Endothelial cell of umbilical vein (primary cell): Measurements from ENCODE around the gene PTH1R. TPM values are rescaled to one million over a fixed set of nuclear protein-coding genes. Genes with fewer than 3 reads are reported as not detected.

Source experiments
- BruUV-seq: library from RNA; stranded (reverse); fragments of 400-500 nt; replicated peaks from 2 replicates; lab custom pipeline; 2021; lab: Mats Ljungman, UMichigan
- CTCF ChIA-PET: fragments of 300-600, 350-600 bp; sonication (Branson Sonifier 250); formaldehyde crosslinking; loops from one replicate; lab custom pipeline; 2021; ENCODE audit warnings: antibody characterized with exemption, inconsistent platforms; lab: Charles Lee
- POLR2A ChIA-PET: fragments of 300-600, 350-600 bp; sonication (Branson Sonifier 250); formaldehyde crosslinking; loops from one replicate; lab custom pipeline; 2021; ENCODE audit warnings: antibody characterized with exemption, inconsistent platforms; lab: Charles Lee
- DNase-seq: peaks from one replicate; pipeline ENCODE4 v3.0.0-alpha.2; 2011; ENCODE audit warnings: low read depth, low spot score
- FAIRE-seq: peaks from 2 replicates; lab custom pipeline; 2011; peaks lifted over from hg19 to GRCh38; lab: Jason Lieb, UNC
- H2AFZ ChIP-seq: 2 replicates; pipeline ENCODE4 v1.6.0; 2012; ENCODE audit warnings: low read depth, low read length, control low read depth, inconsistent platforms
- H3K27ac ChIP-seq: 2 replicates; pipeline ENCODE4 v1.5.1; 2011; ENCODE audit warnings: low read depth, mild to moderate bottlenecking, control low read depth, low read length, moderate library complexity; ENCODE audit not compliant: insufficient read depth
- H3K27me3 ChIP-seq, 2 experiments: 2 replicates each; pipeline versions ENCODE4 v1.6.0 to v1.6.1; 2011; ENCODE audit warnings: low read length in 2 of 2, mixed read lengths in 1 of 2; ENCODE audit not compliant: control insufficient read depth in 2 of 2, insufficient read depth in 2 of 2
- H3K36me3 ChIP-seq, 2 experiments: 2 replicates in 1 of 2; 3 replicates in 1 of 2; pipeline ENCODE4 v1.5.1; 2011; ENCODE audit warnings: low read length in 2 of 2, mild to moderate bottlenecking in 1 of 2, moderate library complexity in 1 of 2; ENCODE audit not compliant: control insufficient read depth in 2 of 2, insufficient read depth in 2 of 2; ENCODE audit errors: extremely low read depth in 1 of 2
- H3K4me1 ChIP-seq: 3 replicates; pipeline ENCODE4 v1.5.1; 2011; ENCODE audit warnings: mild to moderate bottlenecking, low read length; ENCODE audit not compliant: control insufficient read depth, insufficient read depth; ENCODE audit errors: extremely low read depth
- H3K4me2 ChIP-seq: 2 replicates; pipeline ENCODE4 v1.6.1; 2011; ENCODE audit warnings: low read length, control low read depth, mixed read lengths; ENCODE audit not compliant: insufficient read depth
- H3K4me3 ChIP-seq, 3 experiments: fragments of 200-600 bp in 1 of 3; sonication (generic), shearing (Covaris generic) in 1 of 3; replicated peaks in 1 of 3; 2 replicates each; pipeline ENCODE4 v1.5.1; 2011 to 2016; ENCODE audit warnings: control low read depth in 3 of 3, low read length in 3 of 3, mild to moderate bottlenecking in 2 of 3, inconsistent platforms in 1 of 3, low read depth in 1 of 3, moderate library complexity in 1 of 3; ENCODE audit not compliant: insufficient read depth in 1 of 3
- H3K79me2 ChIP-seq: 2 replicates; pipeline ENCODE4 v1.6.0; 2012; ENCODE audit warnings: low read length, inconsistent platforms; ENCODE audit not compliant: control insufficient read depth, insufficient read depth
- H3K9ac ChIP-seq: replicated peaks from 2 replicates; pipeline ENCODE3; 2011; ENCODE audit warnings: low read length, control low read depth; ENCODE audit not compliant: insufficient read depth; ENCODE audit errors: extremely low read depth
- H3K9me1 ChIP-seq: replicated peaks from 3 replicates; pipeline ENCODE4 v1.6.0; 2011; ENCODE audit warnings: mild to moderate bottlenecking, low read length; ENCODE audit not compliant: control insufficient read depth, insufficient read depth; ENCODE audit errors: extremely low read depth
- H3K9me3 ChIP-seq: replicated peaks from 2 replicates; pipeline ENCODE4 v1.5.1; 2012; ENCODE audit warnings: low read length, inconsistent platforms; ENCODE audit not compliant: control insufficient read depth, insufficient read depth
- H4K20me1 ChIP-seq: replicated peaks from 2 replicates; pipeline ENCODE3; 2011; ENCODE audit warnings: mild to moderate bottlenecking, low read length; ENCODE audit not compliant: control insufficient read depth, insufficient read depth; ENCODE audit errors: extremely low read depth
- CTCF ChIP-seq, 2 donors: IDR thresholded peaks; 1 replicate in 1 of 2; 2 replicates in 1 of 2; pipeline ENCODE4 v1.5.1; 2011; ENCODE audit warnings: low read length in 2 of 2, mild to moderate bottlenecking in 2 of 2, moderate library complexity in 2 of 2, control low read depth in 1 of 2, inconsistent platforms in 1 of 2, low read depth in 1 of 2; ENCODE audit not compliant: insufficient read depth in 1 of 2; ENCODE audit errors: extremely low read depth in 1 of 2
- EZH2 ChIP-seq: IDR thresholded peaks from 2 replicates; pipeline ENCODE4 v1.6.1; 2012; ENCODE audit warnings: borderline replicate concordance, low read depth, mild to moderate bottlenecking, moderate library complexity, low read length, inconsistent platforms; ENCODE audit not compliant: severe bottlenecking
- FOS ChIP-seq: IDR thresholded peaks from 2 replicates; pipeline ENCODE4 v1.6.1; 2011; ENCODE audit warnings: mild to moderate bottlenecking, low read length, moderate library complexity, borderline replicate concordance; ENCODE audit not compliant: insufficient read depth
- MAX ChIP-seq: IDR thresholded peaks from 2 replicates; pipeline ENCODE4 v1.6.1; 2011; ENCODE audit not compliant: insufficient read depth, insufficient read length
- MYC ChIP-seq: IDR thresholded peaks from one replicate; pipeline ENCODE4 v1.6.1; 2011; ENCODE audit warnings: mild to moderate bottlenecking, low read depth, low read length
- POLR2A ChIP-seq: IDR thresholded peaks from 2 replicates; pipeline ENCODE4 v1.6.1; 2012; ENCODE audit warnings: low read depth, mild to moderate bottlenecking, control low read depth, low read length
- dilution Hi-C: fragments of 300-500 bp; cut with MboI; formaldehyde crosslinking; loops from one replicate; pipeline ENCODE4 v1.15.0; 2019; ENCODE audit warnings: low sequenced_read_pairs; ENCODE audit not compliant: extremely low pct_ligation_motif_present
- intact Hi-C: fragments of 100-400 bp; cut with micrococcal nuclease; formaldehyde crosslinking; loops from one replicate; pipeline ENCODE4 v1.10.0; 2022
- polyA plus RNA-seq, 4 experiments: library from polyadenylated mRNA; depleted of rRNA in 3 of 4; stranded (reverse) in 3 of 4; unstranded in 1 of 4; fragments of >200 nt; gene quantifications; 2 replicates each; pipeline versions ENCODE4 v1.2.1 to v1.2.3, GENCODE V29; 2011 to 2012; ENCODE audit warnings: missing spikeins in 1 of 4
- total RNA-seq: library from RNA; stranded (reverse); gene quantifications from 2 replicates; pipeline ENCODE4 v1.2.3, GENCODE V29; 2021

Gene PTH1R
- total and polyA plus RNA-seq, 2 donors (not counting 3 experiments of a cell fraction or from before 2014, with no cell fraction given) = 0.08 to 0.46 TPM

GRCh38 chr3:46866720-46867549 lies 10.6 kb upstream of the PTH1R start:
- dilution Hi-C loops = no loop called here
- peak; percentile 53 for FAIRE-seq
- Histone ChIP-seq H3K9me3 (no peaks in the 10 kb centered on the region), H4K20me1 (no peaks in the 10 kb centered on the region), H2AFZ (no peak overlapping the region), H3K9ac (no peak overlapping the region), H3K27ac (no peak overlapping the region), H3K79me2 (no peaks in the 10 kb centered on the region), H3K9me1 (no peaks in the 10 kb centered on the region), H3K4me3 (no peak overlapping the region), H3K36me3 (no peaks in the 10 kb centered on the region), H3K4me2 (no peak overlapping the region), H3K27me3 (no peaks in the 10 kb centered on the region), H3K4me1 (no peaks in the 10 kb centered on the region)
- peak; percentile 38 for DNase-seq
- peak; percentile 82 to 94 for TF ChIP-seq CTCF (IDR thresholded peaks at IDR 0.05; ENCODE audit: extremely low read depth in 1 of 2, insufficient read depth in 1 of 2, low read depth in 1 of 2, low read length in 2 of 2)
- no peak for TF ChIP-seq MAX
- POLR2A ChIA-PET = no interaction called here
- BruUV-seq = no TSS peak
- CTCF ChIA-PET = interaction anchor here (0.9 to 4.2 kb wide), 15 partner anchors 16 to 457 kb away, joined by 3 to 55 read pairs (median 3); no protein-coding TSS in a partner anchor
- intact Hi-C loops = loop anchor here (1.0 to 5.0 kb wide), 6 partner anchors 14 to 505 kb away; no protein-coding TSS in a partner anchor

- no peak overlapping the region for H2AFZ ChIP-seq
- no peak for FAIRE-seq
- H3K4me3 ChIP-seq = no peak overlapping the region
- DNase-seq = peak; percentile 26
- no peak overlapping the region for H3K27ac ChIP-seq
- POLR2A ChIA-PET = no interaction called here
- no peaks in the 10 kb centered on the region for H3K79me2 ChIP-seq
- no peaks in the 10 kb centered on the region for H4K20me1 ChIP-seq
- H3K36me3 ChIP-seq = no peaks in the 10 kb centered on the region
- TF ChIP-seq EZH2 (no peak), MAX (no peak), MYC (no peak), FOS (no peak), POLR2A (no peak)
- BruUV-seq = no TSS peak
- H3K9me1 ChIP-seq = no peaks in the 10 kb centered on the region
- dilution Hi-C loops (no loop called here), intact Hi-C loops (loop anchor here (2.0 to 5.0 kb wide), 2 partner anchors 13 to 505 kb away; no protein-coding TSS in a partner anchor)
- no peak overlapping the region for H3K4me2 ChIP-seq
- CTCF ChIA-PET = interaction anchor here (0.9 to 4.2 kb wide), 14 partner anchors 15 to 457 kb away, joined by 3 to 55 read pairs (median 3); no protein-coding TSS in a partner anchor
- H3K9me3 ChIP-seq = no peaks in the 10 kb centered on the region
- no peaks in the 10 kb centered on the region for H3K27me3 ChIP-seq
- no peaks in the 10 kb centered on the region for H3K4me1 ChIP-seq
- H3K9ac ChIP-seq = no peak overlapping the region
Measured at GRCh38 chr3:46867550-46867898, 10.0 kb upstream of the PTH1R start.
